GM21526 (cell line): ENCODE measurements around the gene NUP210L.

Experiments
- ATAC-seq: cut with Tn5 transposase; IDR thresholded peaks from one replicate; pipeline ENCODE4 v1.9.1; 2021; ENCODE audit warnings: moderate library complexity; ENCODE audit not compliant: unreplicated experiment, low FRiP score

Gene NUP210L

DNA sequence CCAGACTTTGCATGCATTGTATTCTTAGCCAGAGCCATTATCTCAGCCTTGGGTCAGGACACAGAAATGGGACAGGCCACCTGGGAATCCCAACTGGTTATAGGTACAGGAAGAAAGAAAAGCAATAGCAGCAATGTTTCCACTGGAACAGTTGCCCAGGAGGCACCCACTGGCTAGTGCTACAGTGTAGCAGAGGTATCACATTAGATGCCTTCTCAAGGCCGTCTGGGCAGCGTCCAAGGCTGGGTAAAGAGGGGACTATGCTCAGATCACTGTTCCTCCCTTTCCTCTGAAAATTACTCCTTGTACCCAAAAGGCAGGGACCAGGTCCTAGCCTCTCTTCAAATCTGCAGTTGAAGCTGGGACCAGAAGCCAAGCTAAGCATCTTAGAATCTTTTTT is 184.5 kb downstream of the NUP210L start:
- no peak for ATAC-seq

DNA sequence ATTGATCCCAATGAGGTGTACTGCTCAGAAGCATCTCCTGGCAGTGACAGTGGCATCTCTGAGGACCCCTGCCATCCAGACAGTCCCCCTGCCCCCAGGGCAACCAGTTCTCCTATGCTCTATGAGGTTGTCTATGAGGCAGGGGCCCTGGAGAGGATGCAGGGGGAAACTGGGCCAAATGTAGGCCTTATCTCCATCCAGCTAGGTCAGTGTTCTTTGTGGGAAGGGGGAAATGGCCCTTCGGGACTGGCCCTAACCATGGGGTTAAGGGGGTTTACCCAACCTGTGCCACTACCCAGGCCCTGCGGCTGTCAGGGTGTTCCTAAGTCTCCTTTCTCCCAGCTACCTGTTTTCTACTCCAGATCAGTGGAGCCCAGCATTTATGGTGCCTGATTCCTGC is 185.9 kb downstream of the NUP210L start:
- ATAC-seq: no peak

DNA sequence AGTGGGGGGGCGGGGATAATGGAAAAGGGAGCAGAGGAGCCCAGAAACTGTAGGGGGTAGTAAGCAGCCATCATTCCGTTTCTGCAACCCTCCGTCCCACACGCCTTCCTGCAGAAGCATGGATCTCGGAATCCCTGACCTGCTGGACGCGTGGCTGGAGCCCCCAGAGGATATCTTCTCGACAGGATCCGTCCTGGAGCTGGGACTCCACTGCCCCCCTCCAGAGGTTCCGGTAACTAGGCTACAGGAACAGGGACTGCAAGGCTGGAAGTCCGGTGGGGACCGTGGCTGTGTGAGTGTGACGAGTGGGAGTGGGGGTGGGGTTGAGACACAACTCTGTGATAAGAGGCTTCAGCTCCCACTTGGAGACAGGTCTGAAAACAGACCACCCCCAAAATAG is 186.5 kb downstream of the NUP210L start:
- ATAC-seq: no peak

DNA sequence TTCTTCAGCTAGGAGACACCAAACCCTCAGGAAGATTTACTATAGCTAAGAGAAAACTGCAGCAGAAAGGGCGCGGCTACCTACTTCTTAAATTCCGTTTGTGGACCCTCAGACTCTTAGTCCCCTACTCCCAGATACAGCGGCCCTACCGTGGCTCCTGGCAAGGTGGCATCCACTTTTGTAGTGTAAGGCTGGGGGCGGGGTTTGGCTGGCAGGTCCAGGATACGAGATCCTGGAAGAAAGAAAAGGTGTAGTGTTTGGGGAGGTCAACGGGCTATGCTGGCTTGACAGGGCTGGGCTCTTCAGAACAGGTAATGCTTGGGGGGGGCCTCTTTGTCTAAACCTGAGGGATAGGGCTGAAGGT is 186.9 kb downstream of the NUP210L start:
- ATAC-seq: no peak

DNA sequence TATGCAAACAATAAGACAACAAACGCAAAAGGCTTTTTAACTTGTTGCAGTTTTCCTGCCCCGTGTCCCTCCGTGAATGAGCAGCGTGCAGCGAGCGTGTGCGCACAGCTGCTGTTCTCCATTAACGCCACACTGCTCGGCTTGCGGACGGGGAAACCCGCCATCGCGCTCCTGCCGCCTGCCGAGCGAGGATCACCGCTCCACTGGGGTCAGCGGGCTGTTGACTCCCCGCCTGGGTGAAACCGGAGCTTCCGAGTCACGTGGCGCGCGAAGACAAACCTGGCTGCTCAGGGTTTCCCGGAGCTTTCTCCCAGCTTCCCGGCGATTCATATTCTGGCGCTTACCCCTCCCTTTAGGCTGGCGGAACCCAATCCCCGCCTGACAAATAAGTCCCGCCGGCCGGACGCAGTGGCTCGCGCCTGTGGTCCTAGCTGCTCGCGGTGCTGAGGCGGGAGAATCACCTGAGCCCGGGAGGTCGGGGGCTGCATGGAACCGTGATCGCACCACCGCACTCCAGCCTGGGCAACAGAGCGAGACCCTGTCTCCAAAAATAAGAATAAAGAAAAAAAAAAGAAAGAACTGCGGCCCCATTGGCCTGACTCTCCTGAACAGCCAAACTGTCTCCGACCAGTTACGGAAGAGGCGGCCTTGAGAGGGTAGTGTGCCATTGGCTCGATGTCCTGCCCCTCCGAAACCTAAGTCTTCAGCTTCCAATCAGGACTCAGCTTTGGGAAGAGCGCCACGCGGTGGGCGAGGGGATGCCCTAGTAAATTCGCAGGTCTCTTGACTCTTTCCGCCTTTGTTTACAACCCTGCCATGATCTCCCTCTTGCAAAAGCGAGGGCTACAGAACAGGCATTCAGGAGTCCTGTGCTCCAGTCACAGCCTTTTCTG is 187.5 kb downstream of the NUP210L start, which contains the start of gene CREB3L4:
TSS of gene CREB3L4 (plus strand) at position 796 of the 893 bp plus-strand sequence. CDS start 624 bp downstream, outside the sequence.
- peak; percentile 53 for ATAC-seq

DNA sequence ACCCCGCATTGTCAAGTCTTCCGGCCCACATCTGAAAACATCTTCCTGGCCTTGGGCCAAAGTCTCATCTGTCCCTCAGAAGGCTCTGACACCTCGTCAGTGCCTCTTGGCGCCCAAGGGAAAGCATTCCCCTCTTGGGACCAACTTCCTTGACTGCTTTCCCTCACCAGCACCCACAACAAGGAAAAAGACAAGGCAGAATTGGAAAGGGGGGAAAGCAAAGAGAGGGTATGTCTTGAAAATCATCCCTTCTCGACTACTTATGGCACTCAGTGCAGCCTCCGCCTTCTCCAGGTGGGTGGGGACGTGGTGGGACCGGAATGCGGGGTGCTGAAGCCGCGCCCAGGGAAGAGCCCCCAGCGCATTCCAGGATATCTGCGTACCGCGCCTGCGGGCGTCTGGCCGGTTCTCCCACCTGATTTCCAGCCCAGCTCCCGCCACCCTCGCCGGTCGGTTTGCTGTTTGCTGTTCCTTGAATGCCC is 191.0 kb downstream of the NUP210L start:
- peak; percentile 3 for ATAC-seq

DNA sequence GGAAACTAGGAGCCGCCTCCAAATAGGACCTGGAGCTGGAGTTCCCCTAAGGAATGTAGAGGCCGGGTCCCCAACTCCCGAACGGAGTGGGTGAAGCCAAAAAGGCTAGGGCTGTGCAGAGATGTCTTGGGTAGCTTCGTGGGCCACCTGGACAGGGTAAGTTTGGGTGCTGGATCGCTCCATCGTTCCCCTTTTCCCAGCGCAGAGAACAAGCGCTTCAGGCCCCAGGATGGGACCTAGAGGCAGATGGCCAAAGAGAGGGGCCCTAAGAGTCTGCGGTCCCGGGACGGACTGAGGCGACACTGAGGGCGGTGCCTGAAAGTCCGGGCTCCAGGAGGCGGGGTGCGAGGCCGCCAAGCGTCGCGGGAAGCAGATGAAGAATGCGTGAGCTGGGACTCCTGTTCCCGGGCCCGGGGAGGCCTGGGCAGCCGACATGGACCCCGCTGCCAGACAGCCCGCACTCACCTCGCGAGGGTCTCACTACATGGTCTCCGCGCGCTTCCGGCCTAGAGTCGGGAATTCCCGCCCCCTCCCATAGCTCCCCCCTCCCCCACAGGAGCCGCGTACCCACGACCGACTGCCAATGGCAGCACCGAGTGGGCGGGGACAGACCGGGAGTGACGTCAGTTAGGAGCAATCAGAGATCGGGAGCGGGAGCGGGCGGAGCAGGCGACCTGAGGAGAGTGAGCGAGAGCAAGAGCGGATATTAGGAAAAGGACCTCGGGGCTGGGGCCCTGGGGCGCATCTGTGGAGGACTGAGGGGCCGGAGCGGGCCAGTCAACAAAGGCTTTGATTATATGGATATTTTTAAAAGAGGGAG is 191.6 kb downstream of the NUP210L start, which contains the start of gene SLC39A1:
TSS of gene SLC39A1 (minus strand) at position 508 of the 820 bp plus-strand sequence. CDS start 822 bp downstream, outside the sequence.
- peak; percentile 41 for ATAC-seq

DNA sequence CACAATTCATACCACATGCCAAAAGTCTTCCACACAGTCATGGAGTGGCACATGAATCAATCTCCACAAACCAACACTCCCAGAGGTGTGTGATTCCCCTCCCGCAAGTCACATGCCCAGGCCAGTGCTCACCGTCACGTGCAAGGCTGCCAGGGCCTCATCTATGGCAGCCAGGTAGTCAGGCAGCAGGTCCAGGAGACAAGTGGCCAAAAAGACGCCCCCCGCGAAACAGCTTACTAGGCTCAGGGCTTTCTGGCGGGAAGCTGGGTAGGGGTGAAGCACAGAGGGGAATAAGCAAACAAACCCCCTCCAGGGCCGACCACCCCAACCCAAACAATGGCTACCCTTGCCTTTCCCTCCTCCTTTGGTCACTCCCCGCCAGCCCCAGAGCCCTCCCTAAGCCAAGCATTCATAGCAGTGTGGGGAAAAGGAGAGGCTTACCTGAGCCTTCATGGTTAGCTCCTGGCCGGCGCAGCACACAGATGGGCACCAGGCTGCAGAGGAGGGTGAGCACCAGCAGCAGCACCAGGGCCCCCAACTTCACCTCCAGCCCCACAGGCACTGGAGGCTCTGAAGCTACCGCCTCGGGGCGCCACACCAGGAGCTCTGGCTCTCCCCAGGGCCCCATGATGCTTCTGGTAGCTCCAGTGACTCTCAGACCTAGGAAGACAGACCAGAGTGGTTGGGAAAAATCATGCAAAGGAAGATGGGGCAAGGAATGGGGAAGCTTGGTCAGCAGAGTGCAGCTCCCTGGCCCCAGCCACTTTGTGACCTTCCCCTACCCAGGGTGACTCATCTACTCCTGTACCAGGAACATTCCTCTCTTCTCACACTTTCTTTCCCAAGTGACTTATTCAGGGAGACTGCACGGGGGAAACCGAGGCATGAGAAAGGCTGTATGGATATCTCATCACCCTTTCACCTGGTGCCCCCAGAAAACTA is 192.5 kb downstream of the NUP210L start:
- ATAC-seq: no peak

DNA sequence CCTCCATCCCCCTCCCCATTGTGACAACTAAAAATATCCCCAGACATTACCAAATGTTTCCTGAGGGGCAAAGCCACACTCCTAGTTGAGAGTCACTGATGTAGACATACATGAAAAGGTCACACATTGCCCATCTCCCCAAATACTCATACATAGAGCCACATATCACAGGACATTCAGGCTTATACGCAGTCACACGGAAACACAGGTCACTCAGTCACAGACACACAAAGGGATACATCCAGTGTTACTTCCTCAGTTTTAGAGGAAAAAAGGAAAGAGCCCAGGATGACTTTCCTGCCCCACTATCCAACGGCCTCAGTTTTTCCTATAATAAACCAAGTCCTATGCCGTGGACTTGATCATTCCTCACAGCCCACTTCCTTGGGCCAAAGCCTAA is 193.5 kb downstream of the NUP210L start:
- no peak for ATAC-seq

DNA sequence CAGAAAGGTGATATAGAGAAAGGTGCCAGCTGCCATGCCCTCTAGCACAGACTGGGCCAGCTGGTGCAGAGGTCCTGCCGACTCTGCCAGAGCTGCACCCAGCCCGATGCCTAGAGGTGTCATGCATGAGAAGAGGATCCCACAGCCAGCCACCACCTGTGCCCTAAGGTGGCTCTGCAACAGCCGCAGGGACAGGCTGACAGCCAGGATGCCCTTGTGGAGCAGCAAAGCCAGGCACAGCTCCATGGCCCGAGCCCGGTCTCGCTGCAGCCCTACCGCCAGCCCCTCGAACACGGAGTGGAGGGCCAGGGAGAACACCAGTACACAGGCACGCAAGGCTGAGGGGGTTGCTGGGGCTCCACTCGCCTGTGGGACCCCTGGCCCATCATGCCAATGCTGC is 194.7 kb downstream of the NUP210L start:
- no peak for ATAC-seq

DNA sequence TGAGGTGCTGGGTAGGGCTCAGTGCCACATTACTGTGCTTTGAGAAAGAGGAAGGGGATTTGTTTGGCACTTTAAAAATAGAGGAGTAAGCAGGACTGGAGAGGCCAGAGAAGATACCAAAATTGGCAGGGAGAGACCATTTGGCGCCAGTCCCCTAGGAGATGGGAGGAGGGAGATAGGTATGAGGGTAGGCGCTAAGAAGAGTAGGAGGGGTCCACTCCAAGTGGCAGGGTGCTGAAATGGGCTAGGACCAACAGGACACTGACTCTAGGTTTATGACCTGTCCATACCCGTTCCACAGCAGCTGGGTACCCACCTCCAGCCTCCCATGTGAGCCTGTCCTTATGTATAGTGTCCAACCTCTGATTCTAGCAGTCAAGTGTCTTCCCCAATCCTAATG is 195.4 kb downstream of the NUP210L start:
- no peak for ATAC-seq

DNA sequence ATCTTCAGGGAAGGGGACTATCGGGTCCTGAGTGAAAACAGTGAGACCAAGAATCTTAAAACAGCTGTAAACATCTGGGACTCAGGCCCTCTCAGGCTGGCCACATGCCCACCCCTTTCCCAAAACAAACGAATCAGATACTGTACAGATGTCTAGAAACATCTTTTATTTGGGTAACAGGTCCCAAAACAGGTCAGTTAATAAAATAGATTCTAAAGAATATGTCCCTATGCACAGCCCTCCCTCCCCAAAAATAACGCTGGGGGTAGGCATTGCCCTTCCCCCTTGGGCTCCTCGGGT is 196.0 kb downstream of the NUP210L start:
- ATAC-seq: no peak

DNA sequence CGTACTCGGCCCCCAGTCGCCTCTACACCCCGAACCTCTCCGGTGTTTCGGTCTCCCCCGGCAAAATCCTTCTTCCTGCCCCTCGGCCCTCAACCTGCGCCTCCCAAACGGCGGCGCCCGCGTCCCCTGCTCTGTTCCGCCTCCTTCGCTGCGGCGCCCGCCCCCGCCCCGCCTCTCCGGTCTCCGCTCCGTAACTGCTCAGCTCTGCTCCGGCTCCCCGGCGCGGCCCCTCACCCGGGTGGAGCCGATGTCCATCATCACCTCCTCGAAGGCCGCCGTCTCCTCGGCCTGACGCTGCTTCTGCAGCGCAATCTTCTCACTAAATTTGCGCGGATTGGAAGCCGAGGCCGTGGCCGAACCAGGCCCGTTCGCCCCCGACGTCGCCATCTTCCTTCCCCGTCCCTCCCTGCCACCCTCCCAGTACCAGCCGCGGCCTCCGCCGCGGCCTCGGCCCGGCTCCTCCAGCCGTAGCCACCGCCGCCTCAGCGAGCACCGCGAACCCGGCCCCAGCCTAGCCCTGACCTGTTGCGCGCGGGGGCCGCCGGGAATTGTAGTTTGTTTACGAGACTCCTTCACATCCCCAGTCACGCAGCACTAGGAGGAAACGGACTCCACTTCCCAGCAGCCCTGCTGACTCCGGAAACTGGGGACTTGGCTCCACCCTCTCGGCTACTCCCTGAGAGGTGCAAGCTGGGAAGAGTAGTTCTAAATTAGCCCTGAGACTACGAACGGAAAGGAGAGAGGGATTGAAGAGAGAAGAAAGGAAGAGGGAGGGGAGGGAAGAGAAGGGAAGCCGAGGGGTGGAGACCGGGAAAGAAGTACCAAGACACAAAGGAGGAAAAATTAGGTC is 196.5 kb downstream of the NUP210L start, which contains the start of gene CRTC2:
TSS of gene CRTC2 (minus strand) at position 502 of the 850 bp plus-strand sequence. CDS start at position 387, 115 bp downstream.
- ATAC-seq: peak; percentile 57

DNA sequence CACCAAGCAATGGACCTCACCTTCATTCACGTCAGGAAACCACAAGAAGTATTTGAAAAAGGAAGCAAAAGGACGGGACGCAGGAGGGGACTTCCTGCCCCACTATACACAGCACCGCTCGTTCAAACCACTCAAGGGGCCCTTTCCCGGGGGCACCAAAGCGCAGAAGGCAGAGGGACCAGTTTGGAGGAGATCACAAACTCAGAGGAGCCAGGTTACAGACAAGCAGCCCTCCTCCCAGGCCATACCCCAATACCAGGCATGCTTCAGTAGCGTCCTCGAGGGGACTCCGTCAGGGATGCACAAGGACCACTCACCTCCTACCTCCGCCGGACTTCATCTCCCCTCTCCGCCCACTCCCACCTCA is 197.1 kb downstream of the NUP210L start:
- peak; percentile 10 for ATAC-seq

DNA sequence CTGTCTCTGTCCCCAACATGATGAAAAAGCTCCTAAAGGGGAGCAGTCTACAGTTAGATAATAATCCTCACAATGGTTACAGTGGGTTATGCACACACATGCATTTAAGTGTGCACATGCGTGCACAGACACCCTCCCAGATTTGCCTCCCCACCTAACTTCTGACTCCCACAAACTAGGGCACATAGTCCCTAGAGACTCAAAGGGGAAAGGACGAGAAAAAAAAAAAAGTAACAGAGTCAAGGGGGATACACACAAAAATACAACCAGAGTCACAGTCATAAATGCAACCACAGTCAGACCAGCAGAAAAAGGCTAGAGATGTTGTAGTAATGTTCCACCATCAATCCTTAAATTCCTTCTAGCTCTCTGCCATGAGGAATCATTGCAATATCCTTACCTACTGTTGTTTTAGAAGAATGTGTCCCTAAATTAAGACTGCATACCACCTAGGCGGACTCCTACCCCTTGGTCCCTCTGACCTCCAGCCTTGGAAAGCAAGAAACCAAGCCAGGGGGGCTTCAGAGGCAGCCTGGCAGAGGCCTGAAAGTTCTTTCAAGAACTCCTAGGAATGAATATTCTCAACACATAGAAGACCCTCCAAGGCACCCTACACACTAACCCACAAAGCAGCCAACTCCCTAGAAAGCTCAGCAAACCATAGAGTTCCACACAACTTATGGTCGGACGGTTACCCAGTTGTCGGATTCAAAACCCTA is 197.7 kb downstream of the NUP210L start:
- ATAC-seq: no peak

DNA sequence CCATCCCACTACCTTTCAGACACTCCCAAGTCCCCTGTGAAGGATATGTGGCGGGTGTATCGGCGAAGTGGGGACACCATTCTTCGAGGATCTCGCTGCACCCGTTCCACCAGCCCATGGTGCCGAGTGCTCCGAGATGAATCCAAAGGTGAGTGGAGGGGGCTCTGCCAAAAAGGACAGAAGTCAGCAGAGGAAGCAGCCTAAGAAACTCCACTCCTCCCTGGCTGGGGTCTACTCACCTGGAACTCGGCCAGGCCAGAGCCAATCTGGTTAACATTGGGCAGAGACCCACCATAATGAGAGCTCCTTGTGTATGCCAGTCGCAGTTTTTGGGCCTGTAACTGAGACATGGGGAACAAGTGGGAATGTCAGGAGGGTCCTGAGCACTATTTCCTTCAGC is 200.0 kb downstream of the NUP210L start:
- no peak for ATAC-seq

DNA sequence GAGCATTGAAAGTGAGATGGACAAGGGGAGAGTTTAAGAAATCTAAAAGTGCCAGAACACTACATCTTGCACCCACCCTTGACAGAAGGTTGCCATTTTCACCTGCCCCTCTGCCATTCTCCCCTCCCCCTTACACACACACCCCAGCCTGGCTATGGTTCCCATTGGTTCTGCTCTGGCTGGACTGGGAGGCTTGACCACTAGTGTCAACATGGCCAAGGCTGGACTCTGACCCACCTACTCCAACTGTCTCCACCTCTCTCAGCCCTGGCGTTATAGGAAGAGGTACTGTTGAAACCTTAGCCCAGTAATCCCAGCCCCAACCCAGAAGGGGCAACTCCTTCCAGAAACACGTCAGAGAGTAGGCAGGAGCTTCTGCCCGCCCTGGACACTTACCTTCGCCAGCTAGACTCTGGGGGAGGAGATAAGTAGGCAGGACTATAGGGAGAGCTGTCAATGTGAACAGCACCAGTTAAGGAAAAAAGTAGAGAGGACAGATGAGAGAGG is 201.0 kb downstream of the NUP210L start:
- no peak for ATAC-seq

DNA sequence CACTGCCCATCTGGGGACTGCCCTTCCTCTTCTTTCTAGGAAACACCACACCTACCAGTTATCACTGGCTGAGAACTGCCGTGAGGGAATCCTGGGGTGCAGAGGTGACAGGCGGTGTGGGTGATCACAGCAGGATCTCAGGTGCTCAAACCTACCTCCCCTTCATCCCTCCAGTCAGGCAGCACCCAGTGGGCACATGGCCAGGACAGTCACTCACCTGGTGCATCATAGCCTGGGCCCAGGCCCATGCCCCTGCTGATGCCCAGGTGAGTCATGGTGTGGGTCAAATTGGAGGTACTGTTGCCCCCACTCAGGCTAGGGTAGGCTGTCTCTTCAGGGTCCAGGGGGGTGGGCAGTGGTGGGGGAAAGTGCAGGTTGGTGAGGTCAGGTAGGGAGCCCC is 203.1 kb downstream of the NUP210L start:
- ATAC-seq: no peak

DNA sequence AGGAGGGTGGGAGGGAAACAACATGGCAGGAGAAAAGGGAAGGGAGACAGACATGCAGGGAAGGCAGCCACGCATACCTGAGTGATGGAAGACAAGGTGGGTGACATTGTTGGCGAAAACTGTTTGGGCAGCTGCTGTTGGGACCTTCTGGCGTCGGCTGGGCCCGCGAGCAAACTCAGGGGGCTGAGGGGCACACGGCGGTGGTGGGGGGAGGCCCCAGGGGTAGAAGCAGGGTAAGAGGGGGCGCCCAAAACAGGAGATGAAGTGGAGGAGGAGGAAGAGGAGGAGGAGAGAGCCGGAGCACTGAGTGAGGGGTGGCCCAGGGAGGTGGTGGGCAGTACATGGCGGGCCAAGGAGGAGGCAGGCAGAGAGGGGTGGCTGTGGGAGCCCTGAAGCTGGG is 203.7 kb downstream of the NUP210L start:
- no peak for ATAC-seq
